ENCODE data around the gene NAPEPLD.

Gene NAPEPLD

DNA sequence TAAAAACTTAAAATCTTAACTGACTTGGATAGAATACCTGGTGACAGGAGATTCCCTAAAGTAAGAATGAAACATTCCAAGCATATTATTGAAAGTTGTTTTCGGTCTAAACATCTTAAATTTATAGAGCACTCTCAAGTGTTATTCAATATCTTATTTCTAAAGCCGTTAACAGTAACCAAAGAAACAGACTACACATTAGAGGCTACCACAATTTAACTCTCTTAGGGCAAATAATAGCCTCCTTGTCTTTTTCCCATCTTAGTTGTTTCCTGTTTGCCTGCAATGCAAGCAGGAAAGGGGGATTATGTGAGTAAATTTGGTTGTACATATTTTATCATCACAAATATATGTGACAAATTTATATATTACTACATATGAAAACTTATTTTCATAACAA lies 31.4 kb downstream of the NAPEPLD start:
- Histone ChIP-seq H2AFZ (no peak overlapping the region), H3K4me2 (ENCODE audit: low read length) (no peak overlapping the region), H3K9me3 (ENCODE audit: control insufficient read depth, low read length) (no peaks in the 10 kb centered on the region), H3K9ac (no peak overlapping the region), H3K27ac (no peak overlapping the region), H3K36me3 (ENCODE audit: control insufficient read depth, insufficient read depth, low read length) (no peaks in the 10 kb centered on the region), H3K4me1 (no peaks in the 10 kb centered on the region), H3K27me3 (ENCODE audit: control insufficient read depth, insufficient read depth, low read length) (no peaks in the 10 kb centered on the region), H3K79me2 (no peaks in the 10 kb centered on the region), H3K4me3 (ENCODE audit: low read depth, low read length) (no peak overlapping the region)
- TF ChIP-seq, protein P1, sequence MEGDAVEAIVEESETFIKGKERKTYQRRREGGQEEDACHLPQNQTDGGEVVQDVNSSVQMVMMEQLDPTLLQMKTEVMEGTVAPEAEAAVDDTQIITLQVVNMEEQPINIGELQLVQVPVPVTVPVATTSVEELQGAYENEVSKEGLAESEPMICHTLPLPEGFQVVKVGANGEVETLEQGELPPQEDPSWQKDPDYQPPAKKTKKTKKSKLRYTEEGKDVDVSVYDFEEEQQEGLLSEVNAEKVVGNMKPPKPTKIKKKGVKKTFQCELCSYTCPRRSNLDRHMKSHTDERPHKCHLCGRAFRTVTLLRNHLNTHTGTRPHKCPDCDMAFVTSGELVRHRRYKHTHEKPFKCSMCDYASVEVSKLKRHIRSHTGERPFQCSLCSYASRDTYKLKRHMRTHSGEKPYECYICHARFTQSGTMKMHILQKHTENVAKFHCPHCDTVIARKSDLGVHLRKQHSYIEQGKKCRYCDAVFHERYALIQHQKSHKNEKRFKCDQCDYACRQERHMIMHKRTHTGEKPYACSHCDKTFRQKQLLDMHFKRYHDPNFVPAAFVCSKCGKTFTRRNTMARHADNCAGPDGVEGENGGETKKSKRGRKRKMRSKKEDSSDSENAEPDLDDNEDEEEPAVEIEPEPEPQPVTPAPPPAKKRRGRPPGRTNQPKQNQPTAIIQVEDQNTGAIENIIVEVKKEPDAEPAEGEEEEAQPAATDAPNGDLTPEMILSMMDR (IDR thresholded peaks at IDR 0.05): no peak

DNA sequence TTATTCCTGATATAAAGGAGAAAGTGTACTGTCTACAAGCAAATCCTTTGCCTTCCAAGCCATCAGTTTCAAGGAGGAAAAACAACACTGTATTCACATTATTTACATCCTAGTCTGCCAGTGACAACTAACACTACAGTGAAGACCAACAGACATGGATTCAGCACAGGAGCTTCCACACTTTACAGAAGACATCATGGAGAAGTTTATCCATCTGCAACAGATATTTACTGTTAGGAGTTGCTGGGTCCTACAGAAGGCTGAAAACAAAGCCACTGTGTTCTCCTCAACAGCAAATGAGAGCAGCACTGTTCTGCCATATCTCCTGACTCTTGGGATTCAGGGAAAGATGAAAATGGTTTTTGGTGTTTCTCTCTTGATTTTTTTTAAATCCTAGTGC lies 31.9 kb downstream of the NAPEPLD start:
- Histone ChIP-seq H3K4me2 (ENCODE audit: low read length) (no peak overlapping the region), H3K36me3 (ENCODE audit: control insufficient read depth, insufficient read depth, low read length) (no peaks in the 10 kb centered on the region), H3K27me3 (ENCODE audit: control insufficient read depth, insufficient read depth, low read length) (no peaks in the 10 kb centered on the region), H3K9ac (no peak overlapping the region), H3K4me3 (ENCODE audit: low read depth, low read length) (no peak overlapping the region), H3K4me1 (no peaks in the 10 kb centered on the region), H3K9me3 (ENCODE audit: control insufficient read depth, low read length) (no peaks in the 10 kb centered on the region), H3K27ac (no peak overlapping the region), H2AFZ (no peak overlapping the region), H3K79me2 (no peaks in the 10 kb centered on the region)
- TF ChIP-seq, protein P1 (IDR thresholded peaks at IDR 0.05): no peak

DNA sequence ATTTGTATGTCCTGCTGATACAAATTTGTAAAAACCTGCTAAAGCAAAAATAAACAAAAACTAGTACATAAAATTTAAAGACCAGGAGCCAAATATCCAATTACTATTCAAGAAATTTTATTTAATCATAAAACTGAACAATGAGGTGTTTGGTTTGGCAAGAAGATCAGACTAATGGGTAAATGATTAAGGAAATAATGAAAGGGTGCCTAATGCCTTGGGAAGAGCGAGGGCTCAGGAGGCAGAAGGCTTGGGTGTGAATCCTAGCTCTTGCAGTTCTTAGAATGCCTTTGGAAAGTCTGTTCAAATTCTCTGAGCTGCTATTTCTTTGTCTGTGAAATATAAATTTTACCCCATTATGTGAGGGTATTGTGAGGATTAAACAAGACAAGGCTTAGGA lies 32.4 kb downstream of the NAPEPLD start:
- H3K36me3 ChIP-seq (ENCODE audit: control insufficient read depth, insufficient read depth, low read length): no peaks in the 10 kb centered on the region
- no peaks in the 10 kb centered on the region for H3K4me1 ChIP-seq
- TF ChIP-seq, protein P1 (IDR thresholded peaks at IDR 0.05): no peak
- no peak overlapping the region for H3K9ac ChIP-seq
- no peak overlapping the region for H3K4me2 ChIP-seq (ENCODE audit: low read length)
- H3K79me2 ChIP-seq: no peaks in the 10 kb centered on the region
- H3K9me3 ChIP-seq (ENCODE audit: control insufficient read depth, low read length): no peaks in the 10 kb centered on the region
- H3K4me3 ChIP-seq (ENCODE audit: low read depth, low read length): no peak overlapping the region
- no peak overlapping the region for H3K27ac ChIP-seq
- no peaks in the 10 kb centered on the region for H3K27me3 ChIP-seq (ENCODE audit: control insufficient read depth, insufficient read depth, low read length)
- H2AFZ ChIP-seq: no peak overlapping the region

DNA sequence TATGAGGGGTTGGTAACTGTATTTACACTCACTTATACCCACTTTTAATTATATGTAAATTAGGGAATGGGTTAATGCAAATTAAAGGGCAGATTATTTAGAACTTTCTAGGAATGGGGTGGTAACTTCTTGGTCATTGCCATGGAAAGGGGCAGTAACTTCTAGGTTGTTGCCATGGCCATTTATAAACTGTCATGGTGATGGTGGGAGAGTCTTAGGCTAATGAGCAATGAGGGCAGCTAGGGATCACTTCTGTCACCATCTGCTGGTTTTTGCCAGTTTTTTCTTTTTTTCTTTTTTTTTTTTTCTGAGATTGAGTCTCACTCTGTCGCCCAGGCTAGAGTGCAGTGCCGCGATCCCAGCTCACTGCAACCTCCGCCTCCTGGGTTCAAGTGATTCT lies 33.1 kb downstream of the NAPEPLD start:
- TF ChIP-seq, protein P1 (IDR thresholded peaks at IDR 0.05): no peak
- Histone ChIP-seq H3K27me3 (ENCODE audit: control insufficient read depth, insufficient read depth, low read length) (no peaks in the 10 kb centered on the region), H2AFZ (no peak overlapping the region), H3K79me2 (no peaks in the 10 kb centered on the region), H3K36me3 (ENCODE audit: control insufficient read depth, insufficient read depth, low read length) (no peaks in the 10 kb centered on the region), H3K4me1 (no peaks in the 10 kb centered on the region), H3K4me2 (ENCODE audit: low read length) (no peak overlapping the region), H3K9ac (no peak overlapping the region), H3K4me3 (ENCODE audit: low read depth, low read length) (no peak overlapping the region), H3K27ac (no peak overlapping the region), H3K9me3 (ENCODE audit: control insufficient read depth, low read length) (no peaks in the 10 kb centered on the region)

DNA sequence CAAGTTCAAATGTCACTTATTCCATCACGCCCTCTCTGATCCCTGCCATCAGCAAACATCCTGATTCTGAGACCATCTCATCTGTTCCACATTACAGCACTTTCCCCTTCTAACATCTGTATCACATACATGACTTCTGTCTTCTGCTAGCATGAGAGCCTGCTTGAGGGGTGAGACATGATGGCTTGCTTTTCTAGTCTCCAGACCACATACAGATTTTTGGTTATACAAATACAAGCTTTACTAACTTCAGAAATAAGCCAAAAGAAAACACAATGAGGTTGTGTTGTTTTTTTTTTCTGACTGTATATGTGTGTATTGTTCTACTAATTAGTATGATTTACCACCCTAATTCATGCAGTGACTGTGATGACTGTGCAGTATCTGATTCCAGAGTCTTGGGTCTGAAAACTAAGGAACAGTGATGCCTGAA lies 34.3 kb downstream of the NAPEPLD start:
- H3K79me2 ChIP-seq: no peaks in the 10 kb centered on the region

More for the DNA sequence above, 34.3 kb downstream of the NAPEPLD start:
- Histone ChIP-seq H3K27me3 (ENCODE audit: control insufficient read depth, insufficient read depth, low read length) (no peaks in the 10 kb centered on the region), H3K4me3 (ENCODE audit: low read depth, low read length) (no peak overlapping the region), H3K4me2 (ENCODE audit: low read length) (no peak overlapping the region), H3K9me3 (ENCODE audit: control insufficient read depth, low read length) (no peaks in the 10 kb centered on the region), H3K9ac (no peak overlapping the region), H2AFZ (no peak overlapping the region), H3K4me1 (no peaks in the 10 kb centered on the region), H3K27ac (no peak overlapping the region), H3K36me3 (ENCODE audit: control insufficient read depth, insufficient read depth, low read length) (no peaks in the 10 kb centered on the region)
- TF ChIP-seq, protein P1 (IDR thresholded peaks at IDR 0.05): no peak

Measured in parathyroid adenoma (tissue), 2 donors.